Activated CD8-positive, alpha-beta memory T cell treated with anti-CD3 and anti-CD28 coated beads for 36 hours (primary cell): ENCODE measurements around the gene PERCC1. TPM values are rescaled to one million over a fixed set of nuclear protein-coding genes. Genes with fewer than 3 reads are reported as not detected.

Experiments used
- CTCF ChIA-PET: fragments of 350-600 bp; sonication (Branson Sonifier 250); formaldehyde crosslinking; loops from one replicate; lab custom pipeline; 2021; ENCODE audit warnings: antibody characterized with exemption; lab: Charles Lee
- POLR2A ChIA-PET: fragments of 350-600 bp; sonication (Branson Sonifier 250); formaldehyde crosslinking; loops from one replicate; lab custom pipeline; 2021; ENCODE audit warnings: antibody characterized with exemption; lab: Charles Lee
- total RNA-seq, 2 experiments: library from RNA; stranded (reverse); gene quantifications; one replicate each; pipeline ENCODE4 v1.2.3, GENCODE V29; 2021

Gene PERCC1
- total RNA-seq, 2 experiments from 2014 or later = 0.34 to 0.70 TPM

DNA sequence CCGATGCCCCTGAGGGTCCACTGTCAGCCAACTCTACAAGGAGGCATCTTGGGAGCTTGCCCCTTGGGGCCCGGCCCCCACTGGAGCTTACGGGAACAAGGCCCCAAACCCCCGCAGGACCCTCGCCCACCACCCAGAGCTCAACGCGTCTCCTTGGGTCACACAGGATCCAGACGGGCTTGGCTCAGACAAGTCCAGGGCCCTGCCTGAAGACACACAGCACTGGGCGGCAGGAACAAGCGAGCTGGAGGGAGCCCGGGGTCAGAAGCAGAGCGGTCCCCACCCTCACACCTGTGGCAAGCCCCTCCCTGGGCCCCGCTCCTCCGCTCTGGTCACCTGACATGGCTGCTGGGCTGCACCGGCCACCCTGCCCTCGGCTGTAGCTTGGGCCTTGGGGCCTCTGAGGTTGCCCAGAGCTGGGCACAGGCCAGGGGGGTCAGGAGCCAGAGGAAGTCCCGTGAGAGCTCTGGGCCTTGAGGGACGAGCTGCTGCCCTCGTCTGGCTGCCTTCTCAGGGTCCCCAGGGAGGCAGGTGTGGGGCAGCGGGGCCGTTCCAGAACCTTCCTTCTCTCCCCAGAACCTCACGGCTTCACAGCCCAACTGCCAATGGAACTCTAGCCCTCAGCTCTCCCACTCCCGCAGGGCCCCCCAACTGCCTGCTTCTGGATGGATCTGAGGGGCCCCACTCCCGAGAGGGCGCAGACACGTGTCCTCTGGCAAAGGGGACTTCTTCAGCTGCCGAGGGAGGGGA is 13.3 kb downstream of the PERCC1 start, which contains the start of gene CCDC154:
CCDC154 (minus strand) TSS at position 577 of the 750 bp plus-strand sequence; CDS start at position 343, 234 bp downstream.
- POLR2A ChIA-PET = no interaction called here
- CTCF ChIA-PET = no interaction called here

DNA sequence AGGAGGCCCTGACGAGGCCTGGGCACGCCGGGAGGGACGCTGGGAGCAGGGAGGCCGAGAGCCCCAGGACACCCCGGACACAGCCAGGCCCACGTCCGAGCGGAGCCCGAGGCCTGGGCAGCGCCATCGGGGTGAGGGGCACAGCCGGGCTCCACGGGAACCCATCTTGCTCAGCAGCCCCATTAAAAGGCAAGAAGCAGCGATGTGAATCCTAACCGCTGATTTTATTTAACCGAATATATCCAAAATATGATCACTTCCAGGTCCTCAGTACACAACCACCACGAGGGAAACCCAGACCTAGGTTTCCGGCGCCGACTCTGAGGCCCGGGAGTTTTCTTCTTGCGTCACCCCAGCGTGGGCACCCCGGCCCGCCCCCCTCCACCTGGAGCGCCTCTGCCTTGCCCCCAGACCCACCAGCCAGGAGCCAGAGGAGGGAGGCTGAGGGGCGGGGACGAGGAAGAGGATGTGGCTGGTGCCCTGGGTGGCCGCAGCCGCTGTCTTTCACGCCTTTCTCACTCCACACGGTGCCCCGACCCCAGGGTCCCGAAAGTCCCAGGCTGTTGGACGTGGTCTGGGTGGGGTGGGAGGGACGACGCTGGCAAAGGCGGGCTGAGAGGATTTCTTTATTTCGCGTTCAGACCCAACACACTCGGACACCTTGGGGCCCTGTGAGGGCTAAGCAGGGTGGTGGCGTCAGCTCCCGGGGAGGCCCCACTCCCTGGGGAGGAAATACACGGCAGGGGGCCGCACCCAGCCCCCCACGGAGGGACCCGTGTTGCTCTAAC is 14.0 kb downstream of the PERCC1 start:
- CTCF ChIA-PET = no interaction called here
- POLR2A ChIA-PET = no interaction called here

DNA sequence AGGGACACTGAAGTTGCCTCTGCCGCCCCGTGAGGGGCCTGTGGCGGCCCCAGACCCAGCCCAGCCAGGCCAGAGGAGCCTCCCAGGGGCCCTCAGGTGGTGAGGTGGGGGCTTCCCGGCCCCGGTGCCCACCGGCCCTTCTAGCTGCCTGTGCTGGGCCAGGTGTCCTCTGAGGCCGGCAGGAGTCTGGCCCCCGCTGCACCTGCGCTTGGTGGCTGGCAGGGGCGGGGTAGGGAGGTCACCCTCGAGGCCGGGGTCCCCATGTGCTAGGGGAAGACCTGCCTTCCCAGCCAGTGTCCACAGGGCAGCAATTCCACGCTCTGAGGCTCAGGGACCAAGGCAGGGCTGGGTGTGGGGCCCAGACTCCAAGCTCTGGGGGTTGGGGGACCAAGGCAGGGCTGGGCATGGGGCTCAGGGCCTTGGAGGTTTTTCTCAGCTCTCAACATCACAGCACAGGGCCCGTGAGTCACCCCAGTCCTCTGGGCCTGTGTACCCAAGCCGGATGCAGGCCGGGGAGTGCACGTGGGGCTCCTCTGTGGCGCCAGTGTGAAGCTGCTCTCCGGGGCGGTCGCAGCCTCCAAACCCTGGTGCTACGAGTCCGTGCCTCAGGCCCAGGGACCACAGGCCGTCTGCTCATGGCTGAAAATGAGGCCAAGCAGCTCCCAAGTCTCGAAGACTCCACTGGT is 14.8 kb downstream of the PERCC1 start:
- CTCF ChIA-PET = interaction anchor here (0.7 kb wide), 1 partner anchor 78 kb away, joined by 3 read pairs; no protein-coding TSS in a partner anchor
- POLR2A ChIA-PET = no interaction called here

DNA sequence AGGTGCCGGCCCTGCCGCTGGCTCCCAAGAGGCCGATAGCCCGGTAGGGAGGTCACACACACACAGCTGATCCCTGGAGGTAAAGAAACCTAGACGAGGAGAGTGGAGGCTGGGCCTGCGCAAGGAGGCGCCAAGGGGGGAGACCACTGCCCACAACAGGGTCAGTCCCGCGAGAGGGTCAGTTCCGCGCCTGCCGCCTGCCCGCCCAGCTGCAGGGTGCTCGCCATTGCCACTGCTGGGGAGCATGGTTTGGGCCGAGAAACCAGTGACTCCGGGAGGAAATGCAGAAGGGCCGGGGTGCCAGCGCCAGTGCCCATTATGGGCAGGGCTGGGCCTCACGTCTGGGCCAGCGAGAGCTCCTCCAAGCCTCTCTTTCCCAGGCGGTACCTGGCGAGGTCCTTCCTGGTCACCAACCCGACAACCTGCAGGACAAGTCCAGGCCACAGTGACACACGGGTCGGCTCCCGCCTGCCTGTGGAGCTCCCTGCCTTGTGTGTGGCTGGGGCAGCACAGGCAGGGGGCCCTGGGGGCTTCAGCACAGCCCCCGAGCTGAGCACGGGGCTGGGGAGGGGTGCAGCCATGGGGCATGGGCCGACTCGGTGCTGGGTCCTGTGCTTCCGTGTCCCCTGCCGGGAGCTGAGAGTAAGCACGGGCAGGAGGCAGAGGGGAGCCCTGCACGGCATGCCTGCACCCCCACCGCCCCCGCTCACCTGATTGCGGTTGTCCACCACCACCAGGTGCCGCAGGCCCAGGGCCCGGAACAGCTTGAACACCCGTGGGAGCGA is 15.6 kb downstream of the PERCC1 start:
- CTCF ChIA-PET = interaction anchor here (0.7 kb wide), 1 partner anchor 79 kb away, joined by 3 read pairs; no protein-coding TSS in a partner anchor
- POLR2A ChIA-PET = interaction anchor here (1.0 kb wide), 1 partner anchor 25 kb away, joined by 3 read pairs; no protein-coding TSS in a partner anchor

DNA sequence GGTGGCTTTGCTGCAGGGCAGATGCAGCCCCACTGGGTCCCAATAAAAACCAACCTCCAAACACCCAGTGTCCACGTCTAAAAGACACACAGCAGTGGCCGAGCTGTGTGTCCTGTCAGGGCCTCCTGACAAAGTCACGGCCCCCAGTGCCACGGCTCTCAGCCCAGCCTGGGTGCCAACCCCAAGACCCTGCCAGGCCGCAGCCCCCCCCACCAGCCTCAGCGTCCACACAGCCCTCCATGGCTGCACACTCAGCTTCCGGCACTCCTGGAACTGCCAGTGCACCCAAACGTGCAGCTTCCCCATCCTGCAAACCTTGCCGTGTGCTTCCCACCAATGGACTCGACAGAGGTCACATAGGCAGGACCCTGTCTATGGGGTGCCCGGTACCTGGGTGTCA is 17.1 kb downstream of the PERCC1 start:
- ChIA-PET CTCF (no interaction called here), POLR2A (no interaction called here)

DNA sequence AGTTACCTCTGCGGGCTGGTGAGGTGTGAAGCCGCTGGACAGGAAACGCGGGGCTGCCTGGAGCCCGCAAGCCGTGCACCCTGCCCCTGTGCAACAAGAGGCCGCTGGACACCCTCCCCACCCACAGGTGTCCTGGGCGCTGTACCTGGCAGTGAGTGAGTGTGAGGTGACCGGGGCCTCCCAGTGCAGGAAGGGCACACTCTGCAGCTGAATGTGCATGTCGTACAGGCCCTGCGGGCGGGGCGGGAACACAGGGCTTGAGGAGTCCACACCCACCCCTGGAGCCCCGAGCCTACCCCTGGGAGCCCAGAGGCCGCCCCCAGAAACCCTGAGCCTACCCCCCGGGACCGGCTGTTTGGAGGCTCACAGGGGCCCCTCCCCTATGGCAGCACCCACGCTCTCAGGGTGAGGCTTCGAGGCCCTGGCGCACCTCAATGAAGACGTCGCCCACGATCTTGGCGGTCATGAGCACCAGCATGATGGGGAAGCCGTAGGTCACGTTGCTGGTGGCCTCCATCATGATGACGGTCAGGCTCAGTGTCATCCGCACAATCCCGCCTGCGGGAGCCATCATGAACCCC is 17.7 kb downstream of the PERCC1 start:
- CTCF ChIA-PET = no interaction called here

DNA sequence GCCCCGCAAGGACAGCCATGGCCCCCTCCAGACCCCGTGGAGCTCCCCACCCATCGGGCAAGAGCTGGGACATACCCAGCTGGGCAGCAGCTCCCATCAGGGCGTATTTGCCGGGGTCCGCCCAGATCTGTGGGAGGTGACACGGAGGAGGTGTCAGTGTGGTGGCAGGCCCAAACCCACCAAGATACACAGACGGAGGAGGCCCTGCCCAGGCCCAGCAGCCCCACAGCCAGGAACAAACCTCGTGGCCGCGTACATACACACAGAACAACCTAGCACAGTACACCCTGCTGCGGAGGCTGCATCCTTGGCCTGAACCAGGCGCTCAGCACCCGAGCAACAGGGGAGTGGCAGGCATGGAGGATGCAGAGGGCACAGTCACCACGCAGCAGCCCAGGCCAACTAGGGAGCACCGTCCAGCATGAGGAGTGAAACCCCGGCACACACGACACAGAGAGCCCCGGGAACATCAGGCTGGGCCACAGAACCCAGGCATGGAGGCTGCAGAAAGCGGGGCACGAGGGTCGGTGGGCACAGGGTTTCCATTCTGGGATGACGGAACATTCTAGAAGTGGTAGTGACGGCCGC is 18.4 kb downstream of the PERCC1 start:
- ChIA-PET POLR2A (no interaction called here), CTCF (no interaction called here)

More for the DNA sequence above, 17.7 kb downstream of the PERCC1 start:
- POLR2A ChIA-PET = no interaction called here

DNA sequence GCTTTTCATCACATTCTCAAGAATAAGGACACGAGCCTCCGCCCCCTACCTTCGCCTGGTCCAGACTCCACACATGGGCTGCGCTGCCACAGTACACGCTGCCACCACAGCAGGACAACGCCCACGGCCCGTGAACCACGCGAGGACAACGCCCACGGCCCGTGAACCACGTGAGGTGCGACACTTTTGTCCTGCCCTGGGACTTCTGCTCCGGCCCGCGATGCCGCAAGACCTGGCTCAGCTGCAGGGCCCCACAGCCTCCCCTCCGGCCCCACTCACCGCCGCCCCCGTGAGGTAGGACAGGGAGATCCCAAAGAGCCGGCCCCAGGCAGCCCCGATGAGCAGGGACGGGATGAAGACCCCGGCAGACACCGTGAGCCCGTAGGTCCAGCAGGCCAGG is 19.3 kb downstream of the PERCC1 start:
- ChIA-PET POLR2A (no interaction called here), CTCF (no interaction called here)

DNA sequence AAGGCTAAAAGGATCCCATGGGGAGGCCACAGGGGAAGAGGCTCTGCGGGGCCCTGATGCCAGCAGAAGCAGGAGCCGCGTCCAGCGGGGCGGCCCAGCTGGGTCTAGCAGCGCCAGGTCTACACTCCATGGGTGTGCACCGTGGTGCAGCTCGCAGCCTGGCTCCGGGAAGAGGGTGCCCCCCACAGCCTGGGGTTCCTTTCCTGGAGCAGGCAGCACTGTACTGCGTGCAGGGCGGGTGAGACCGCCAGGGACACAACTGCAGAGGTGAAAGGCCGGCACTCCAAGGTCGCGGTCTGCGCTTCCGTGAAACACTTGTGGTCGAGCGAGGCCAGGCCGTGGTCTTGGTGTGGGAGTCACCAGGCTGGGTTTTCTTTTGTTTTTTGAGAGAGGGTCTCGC is 20.0 kb downstream of the PERCC1 start:
- POLR2A ChIA-PET = no interaction called here
- CTCF ChIA-PET = no interaction called here

DNA sequence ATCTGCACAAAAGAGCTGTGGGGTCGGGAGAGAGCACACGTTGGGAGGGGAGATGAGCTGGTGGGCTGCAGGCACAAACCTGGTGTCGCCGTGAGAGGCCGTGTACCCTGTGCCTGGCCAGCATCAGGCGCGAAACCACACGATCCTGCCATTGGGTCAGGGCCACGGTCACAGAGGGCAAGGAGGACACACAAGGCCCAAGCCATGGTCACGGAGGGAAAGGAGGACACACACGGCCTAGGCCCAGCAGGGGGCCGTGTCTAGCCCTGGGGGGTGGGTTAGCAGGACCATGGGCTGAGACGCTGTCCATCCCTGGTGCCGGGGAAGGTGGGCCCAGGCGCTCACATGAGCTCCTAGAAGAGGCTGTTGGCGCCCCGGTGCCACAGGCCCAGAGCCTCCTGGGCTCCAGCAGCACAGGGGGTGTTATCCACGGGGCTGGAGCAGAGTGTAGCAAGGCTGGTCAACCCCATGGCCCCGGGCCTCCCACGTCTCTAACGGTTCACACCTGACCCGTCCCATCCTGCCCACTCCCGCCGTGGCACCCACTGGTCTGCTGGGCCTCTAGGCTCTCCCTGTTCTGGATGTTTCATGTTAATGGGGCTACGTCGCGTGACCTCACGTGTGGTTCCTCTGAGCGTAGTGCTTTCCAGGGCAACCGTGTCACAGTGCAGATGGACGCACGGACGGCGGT is 21.0 kb downstream of the PERCC1 start:
- ChIA-PET CTCF (no interaction called here), POLR2A (no interaction called here)

DNA sequence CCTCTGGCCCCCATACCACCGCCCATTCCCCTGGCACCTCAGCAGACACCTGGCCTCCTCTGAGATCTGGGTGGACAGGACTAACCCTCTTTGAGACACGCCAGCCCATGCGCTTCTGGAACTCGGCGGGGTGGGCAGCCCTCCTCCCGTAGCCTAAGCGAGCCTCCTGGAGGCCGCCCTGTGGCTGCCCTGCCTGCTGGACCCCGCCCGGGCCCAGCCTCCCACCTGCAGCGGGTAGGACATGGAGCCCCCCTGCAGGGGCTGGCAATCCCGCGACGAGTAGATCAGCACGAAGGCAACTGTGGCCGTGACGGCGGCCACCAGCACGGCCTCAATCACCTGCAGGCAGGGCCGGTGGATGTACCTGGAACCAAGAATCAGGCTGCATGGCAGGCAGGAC is 21.7 kb downstream of the PERCC1 start:
- CTCF ChIA-PET = no interaction called here
- POLR2A ChIA-PET = no interaction called here

DNA sequence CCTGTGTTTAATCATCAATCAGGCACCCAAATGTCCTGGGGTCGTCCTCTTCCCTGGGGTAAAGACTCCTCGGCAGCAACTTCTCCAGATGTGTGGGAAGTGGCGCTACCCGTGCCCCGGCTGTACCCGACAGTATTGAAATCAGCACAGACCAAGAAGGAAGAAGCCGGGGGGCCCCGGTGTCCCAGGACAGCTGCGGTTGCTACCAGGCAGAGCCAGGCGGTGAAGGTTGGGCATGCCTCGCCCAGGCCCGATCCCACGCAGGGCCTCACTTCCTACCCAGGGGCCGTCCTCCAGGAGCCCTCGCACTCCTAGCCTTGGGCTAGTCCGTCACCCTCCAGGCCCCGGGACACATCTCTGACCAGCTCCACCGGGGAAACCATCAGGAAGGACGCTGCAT is 22.4 kb downstream of the PERCC1 start:
- ChIA-PET POLR2A (no interaction called here), CTCF (no interaction called here)

DNA sequence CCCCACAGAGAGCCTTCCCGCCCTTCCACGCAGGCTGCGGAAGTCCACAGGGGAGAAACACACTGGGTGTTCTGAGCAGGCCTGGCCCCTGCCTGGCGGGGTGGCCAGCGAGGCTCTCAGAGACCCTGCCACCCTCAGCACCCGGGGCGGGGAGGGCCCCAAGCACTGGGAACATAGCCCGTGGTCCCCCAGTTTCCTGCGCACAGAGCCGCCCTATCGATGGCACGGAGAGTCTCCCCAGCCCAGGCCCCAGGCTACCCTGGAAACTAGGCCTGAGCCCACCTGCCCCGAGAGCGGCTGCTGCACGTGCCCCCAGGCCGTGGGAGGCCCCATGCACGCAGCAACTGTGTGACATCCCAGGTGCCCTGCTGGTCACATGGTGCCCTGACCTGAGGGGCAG is 23.7 kb downstream of the PERCC1 start:
- ChIA-PET POLR2A (no interaction called here), CTCF (no interaction called here)

DNA sequence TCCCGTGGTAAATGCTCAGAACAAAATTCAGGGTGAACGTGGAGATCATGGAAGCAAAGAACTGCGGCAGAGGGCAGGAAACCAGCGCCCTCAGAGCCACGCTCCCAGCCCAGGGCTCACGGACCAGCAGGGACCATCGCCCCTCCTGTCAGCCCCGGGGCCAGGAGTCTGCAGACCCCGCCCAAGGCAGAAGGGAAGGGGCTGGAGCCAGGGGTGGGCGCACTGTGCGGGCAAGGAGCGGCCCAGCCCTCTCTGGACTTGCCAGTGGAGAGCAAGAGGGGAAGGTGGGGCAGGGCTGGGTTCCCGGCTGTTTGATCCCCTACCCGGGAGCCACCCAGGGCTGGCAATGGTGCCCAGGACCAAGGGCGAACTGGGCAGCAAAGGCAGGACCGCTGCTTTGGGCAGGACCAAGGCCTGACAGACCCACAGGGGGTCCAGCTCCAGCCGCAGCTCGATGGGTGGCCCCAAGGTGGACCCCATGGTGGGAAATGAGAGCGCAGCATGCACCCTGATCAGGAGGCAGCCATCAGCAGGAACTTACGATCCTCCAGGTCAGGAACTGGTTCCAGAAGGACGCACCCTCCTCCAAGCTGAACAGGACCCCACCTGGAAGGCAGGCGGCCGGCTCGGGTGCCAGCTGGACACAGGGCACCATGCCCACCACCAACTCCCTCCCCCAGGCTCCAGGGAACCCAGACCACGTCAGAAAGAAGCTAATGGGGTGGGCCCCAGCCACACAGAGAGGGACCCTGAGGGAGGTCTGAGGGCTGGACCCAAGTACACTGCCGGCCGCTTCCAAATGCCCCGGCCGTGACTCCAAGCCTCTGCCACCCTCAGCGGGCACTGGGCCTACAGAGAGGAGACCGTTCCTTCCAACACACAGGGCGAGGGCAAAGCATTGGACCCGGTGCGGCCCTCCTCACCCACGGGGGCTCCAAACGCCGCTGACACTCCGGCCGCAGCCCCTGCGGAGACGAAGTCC is 24.6 kb downstream of the PERCC1 start:
- CTCF ChIA-PET = no interaction called here
- POLR2A ChIA-PET = no interaction called here

DNA sequence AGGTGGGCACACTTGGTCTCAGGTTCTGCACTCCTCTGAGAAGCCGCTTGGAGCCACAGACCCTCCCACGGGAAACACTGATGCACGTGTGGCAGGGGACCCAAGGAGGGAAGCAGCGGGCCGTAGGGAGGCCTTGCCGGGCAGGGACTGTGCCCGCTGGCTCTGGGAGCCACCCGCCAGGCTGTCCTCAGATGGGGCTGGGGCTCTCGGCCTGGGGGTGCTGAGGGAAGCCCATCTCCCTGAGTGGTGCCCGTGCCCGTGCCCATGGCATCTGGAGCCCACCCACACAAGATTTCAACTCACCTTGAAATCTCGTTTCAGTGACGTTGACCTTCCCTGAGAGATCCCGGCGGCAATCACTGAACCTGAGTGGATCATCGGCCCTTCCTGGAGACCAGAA is 26.1 kb downstream of the PERCC1 start:
- ChIA-PET POLR2A (no interaction called here), CTCF (no interaction called here)

DNA sequence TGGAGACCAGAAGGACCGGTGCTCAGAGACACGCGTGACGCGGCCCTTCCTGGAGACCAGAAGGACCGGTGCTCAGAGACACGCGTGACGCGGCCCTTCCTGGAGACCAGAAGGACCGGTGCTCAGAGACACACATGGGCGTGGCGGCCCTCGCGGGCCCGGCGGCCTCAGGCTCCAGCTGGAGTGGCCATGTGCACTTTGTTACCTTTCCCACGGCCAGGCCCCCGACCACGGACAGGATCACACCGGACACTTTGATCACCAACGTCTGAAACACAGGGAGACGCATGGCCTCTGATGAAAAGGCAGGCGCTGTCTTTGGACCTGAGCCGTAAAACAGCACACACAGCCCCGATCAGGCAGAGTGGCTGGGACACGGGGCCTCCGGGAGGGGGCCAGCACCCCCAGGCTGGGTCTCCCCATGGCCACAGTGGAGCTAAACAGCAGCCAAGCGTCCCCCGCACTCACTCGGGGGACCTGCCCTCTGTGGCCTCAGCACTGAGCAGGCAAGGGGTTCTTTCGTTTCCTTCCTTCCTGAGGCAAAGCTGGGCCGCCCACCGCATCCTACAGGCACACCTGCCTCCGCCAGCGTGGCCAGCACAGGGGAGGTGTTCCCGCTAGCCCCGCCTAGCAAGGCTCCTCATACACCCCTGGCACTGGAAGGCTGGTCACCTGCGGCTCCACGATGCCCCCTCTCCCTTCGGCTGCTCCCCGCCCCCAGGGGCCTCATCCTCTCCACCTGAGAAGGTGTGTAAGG is 26.8 kb downstream of the PERCC1 start:
- POLR2A ChIA-PET = no interaction called here
- CTCF ChIA-PET = no interaction called here
